HCT116 (cell line): ENCODE measurements around the gene FAM83F. TPM values are rescaled to one million over a fixed set of nuclear protein-coding genes. Genes with fewer than 3 reads are reported as not detected.

Source experiments
- ATAC-seq: fragments of 200-7000 bp; cut with Tn5 transposase; 2 replicates; pipeline ENCODE4 v1.9.1; 2020; ENCODE audit warnings: mild to moderate bottlenecking, moderate library complexity
- BruUV-seq: library from RNA; stranded (reverse); fragments of 400-500 nt; replicated peaks from 2 replicates; lab custom pipeline; 2021; lab: Mats Ljungman, UMichigan
- CTCF ChIA-PET: fragments of 300-600 bp; sonication (Branson Sonifier 250); formaldehyde crosslinking; loops from one replicate; lab custom pipeline; 2021; ENCODE audit warnings: antibody characterized with exemption; lab: Charles Lee
- POLR2A ChIA-PET: fragments of 300-600, 350-600 bp; sonication (Branson Sonifier 250); formaldehyde crosslinking; loops from one replicate; lab custom pipeline; 2021; ENCODE audit warnings: antibody characterized with exemption; lab: Charles Lee
- RAD21 ChIA-PET, 2 experiments: fragments of 300-600 bp; sonication (Branson Sonifier 250); formaldehyde crosslinking; loops; one replicate each; lab custom pipeline; 2023; ENCODE audit warnings: low total read pairs in 2 of 2; ENCODE audit not compliant: uncharacterized antibody in 2 of 2, unreplicated experiment in 2 of 2, low non-redundant PET in 1 of 2; lab: Charles Lee
- DNase-seq: peaks from one replicate; pipeline ENCODE4 v3.0.0-alpha.2; 2010; ENCODE audit warnings: low read depth, low spot score
- H2AFZ ChIP-seq: fragments of 200-600 bp; shearing (Covaris generic), sonication (generic); 2 replicates; pipeline ENCODE4 v1.6.1; 2017; ENCODE audit warnings: low read depth, mixed run types, mixed read lengths, antibody characterized with exemption, low read length; ENCODE audit not compliant: poor library complexity, severe bottlenecking
- H3K27ac ChIP-seq: 2 replicates; pipeline ENCODE4 v1.5.1; 2012; ENCODE audit warnings: low read depth, low read length
- H3K27me3 ChIP-seq: fragments of 200-600 bp; sonication (generic); 2 replicates; pipeline ENCODE4 v1.6.1; 2016; ENCODE audit warnings: mixed run types, low read length, mixed read lengths; ENCODE audit not compliant: insufficient read depth
- H3K36me3 ChIP-seq, 2 experiments: fragments of 200-500 bp in 1 of 2; fragments of 200-600 bp in 1 of 2; sonication (Bioruptor generic) in 1 of 2; sonication (generic) in 1 of 2; 2 replicates each; pipeline versions ENCODE4 v1.5.1 to v1.6.1; 2014 to 2016; ENCODE audit warnings: low read length in 2 of 2, inconsistent platforms in 1 of 2, mixed read lengths in 1 of 2, mixed run types in 1 of 2; ENCODE audit not compliant: insufficient read depth in 2 of 2, control insufficient read depth in 1 of 2
- H3K4me1 ChIP-seq, 2 experiments: fragments of 200-600 bp in 1 of 2; sonication (generic) in 1 of 2; 2 replicates each; pipeline versions ENCODE4 v1.5.1 to v1.6.1; 2012 to 2017; ENCODE audit warnings: low read length in 2 of 2, inconsistent platforms in 1 of 2, mild to moderate bottlenecking in 1 of 2, mixed read lengths in 1 of 2, mixed run types in 1 of 2, moderate library complexity in 1 of 2; ENCODE audit not compliant: insufficient read depth in 2 of 2, control insufficient read depth in 1 of 2
- H3K4me2 ChIP-seq: fragments of 200-600 bp; sonication (generic); 2 replicates; pipeline ENCODE4 v1.6.1; 2017; ENCODE audit warnings: mixed run types, low read length, mixed read lengths
- H3K4me3 ChIP-seq, 2 experiments: fragments of 200-600 bp in 1 of 2; sonication (generic) in 1 of 2; replicated peaks in 1 of 2; 2 replicates each; pipeline ENCODE4 v1.5.1; 2011 to 2016; ENCODE audit warnings: low read length in 2 of 2, control low read depth in 1 of 2, low read depth in 1 of 2, mild to moderate bottlenecking in 1 of 2, mixed read lengths in 1 of 2, mixed run types in 1 of 2
- H3K79me2 ChIP-seq: fragments of 200-600 bp; sonication (generic); 2 replicates; pipeline ENCODE4 v1.6.1; 2017; ENCODE audit warnings: mild to moderate bottlenecking, mixed run types, low read length, moderate library complexity, mixed read lengths; ENCODE audit not compliant: insufficient read depth
- H3K9ac ChIP-seq: fragments of 200-600 bp; sonication (generic); 2 replicates; pipeline ENCODE4 v1.6.1; 2016; ENCODE audit warnings: low read length, mixed read lengths
- H3K9me2 ChIP-seq: fragments of 200-600 bp; sonication (generic), shearing (Covaris generic); 2 replicates; pipeline ENCODE4 v1.6.1; 2017; ENCODE audit warnings: mixed run types, mild to moderate bottlenecking, moderate library complexity; ENCODE audit not compliant: insufficient read depth
- H3K9me3 ChIP-seq, 2 experiments: fragments of 200-500 bp in 1 of 2; fragments of 200-600 bp in 1 of 2; sonication (Bioruptor generic) in 1 of 2; sonication (generic) in 1 of 2; 2 replicates each; pipeline ENCODE4 v1.6.1; 2014 to 2017; ENCODE audit warnings: low read length in 2 of 2, mixed read lengths in 2 of 2, inconsistent platforms in 1 of 2, low read depth in 1 of 2, mild to moderate bottlenecking in 1 of 2, mixed run types in 1 of 2, moderate library complexity in 1 of 2; ENCODE audit not compliant: control insufficient read depth in 1 of 2, insufficient read depth in 1 of 2
- H4K20me1 ChIP-seq: fragments of 200-600 bp; sonication (generic), shearing (Covaris generic); 2 replicates; pipeline ENCODE4 v1.6.1; 2017; ENCODE audit warnings: mixed run types, mild to moderate bottlenecking, moderate library complexity; ENCODE audit not compliant: insufficient read depth
- CBX3 ChIP-seq: IDR thresholded peaks from 2 replicates; pipeline ENCODE4 v1.6.1; 2012; ENCODE audit warnings: low read depth
- EGR1 ChIP-seq: IDR thresholded peaks from 2 replicates; pipeline ENCODE4 v1.6.1; 2012; ENCODE audit warnings: low read depth
- SP1 ChIP-seq: IDR thresholded peaks from 2 replicates; pipeline ENCODE4 v1.6.1; 2012; ENCODE audit warnings: low read depth
- ZFX ChIP-seq: fragments of 450-650 bp; IDR thresholded peaks from 2 replicates; pipeline ENCODE4 v1.6.1; 2017
- ZNF274 ChIP-seq: fragments of 200-500 bp; sonication (Bioruptor generic); IDR thresholded peaks from 2 replicates; pipeline ENCODE4 v1.6.1; 2014; ENCODE audit warnings: mild to moderate bottlenecking, low read depth, low read length, inconsistent platforms
- intact Hi-C: fragments of 100-400 bp; cut with micrococcal nuclease; formaldehyde crosslinking; loops from 2 replicates; pipeline ENCODE4 v1.10.0; 2022
- total RNA-seq: library from RNA; stranded (reverse); gene quantifications from one replicate; pipeline ENCODE4 v1.2.1, GENCODE V29; 2021; ENCODE audit not compliant: unreplicated experiment
- TF ChIP-seq, protein P1 (sequence below): IDR thresholded peaks from 2 replicates; pipeline ENCODE4 v1.6.1; 2011; ENCODE audit warnings: mild to moderate bottlenecking, low read length, moderate library complexity; ENCODE audit not compliant: insufficient replicate concordance; ENCODE audit errors: extremely low read depth
- TF ChIP-seq, protein P2 (sequence below): IDR thresholded peaks from 2 replicates; pipeline ENCODE4 v1.6.1; 2012; ENCODE audit warnings: low read depth

Gene FAM83F
- total RNA-seq, 1 experiment from 2014 or later: 24.5 TPM

DNA sequence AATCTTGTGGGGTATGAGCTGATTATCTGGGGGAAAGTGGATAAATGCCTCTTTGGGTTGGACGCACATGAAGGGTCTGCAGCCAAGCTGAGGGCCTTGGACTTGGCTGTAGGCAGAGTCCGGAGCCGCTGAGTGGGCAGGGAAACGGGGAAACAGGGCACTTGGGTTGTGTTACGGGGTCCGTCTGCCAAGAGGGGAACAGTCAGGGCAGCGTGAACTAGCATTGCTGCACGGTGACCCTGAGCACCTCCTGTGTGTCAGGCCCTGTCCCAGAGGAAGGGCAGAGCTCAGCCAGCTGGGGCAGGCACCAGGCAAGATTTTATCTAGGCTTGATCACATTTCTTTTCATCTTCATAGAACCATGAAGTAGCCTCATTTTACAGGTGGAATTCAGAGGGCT lies 11.9 kb downstream of the FAM83F start:
- H3K36me3 ChIP-seq: no peaks in the 10 kb centered on the region
- intact Hi-C loops: no loop called here
- BruUV-seq: no TSS peak
- H3K9me3 ChIP-seq: no peaks in the 10 kb centered on the region
- no peak for TF ChIP-seq SP1
- no peak for TF ChIP-seq EGR1
- TF ChIP-seq ZNF274: no peak
- TF ChIP-seq, protein P1, sequence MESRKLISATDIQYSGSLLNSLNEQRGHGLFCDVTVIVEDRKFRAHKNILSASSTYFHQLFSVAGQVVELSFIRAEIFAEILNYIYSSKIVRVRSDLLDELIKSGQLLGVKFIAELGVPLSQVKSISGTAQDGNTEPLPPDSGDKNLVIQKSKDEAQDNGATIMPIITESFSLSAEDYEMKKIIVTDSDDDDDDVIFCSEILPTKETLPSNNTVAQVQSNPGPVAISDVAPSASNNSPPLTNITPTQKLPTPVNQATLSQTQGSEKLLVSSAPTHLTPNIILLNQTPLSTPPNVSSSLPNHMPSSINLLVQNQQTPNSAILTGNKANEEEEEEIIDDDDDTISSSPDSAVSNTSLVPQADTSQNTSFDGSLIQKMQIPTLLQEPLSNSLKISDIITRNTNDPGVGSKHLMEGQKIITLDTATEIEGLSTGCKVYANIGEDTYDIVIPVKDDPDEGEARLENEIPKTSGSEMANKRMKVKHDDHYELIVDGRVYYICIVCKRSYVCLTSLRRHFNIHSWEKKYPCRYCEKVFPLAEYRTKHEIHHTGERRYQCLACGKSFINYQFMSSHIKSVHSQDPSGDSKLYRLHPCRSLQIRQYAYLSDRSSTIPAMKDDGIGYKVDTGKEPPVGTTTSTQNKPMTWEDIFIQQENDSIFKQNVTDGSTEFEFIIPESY: no peak
- no peak for TF ChIP-seq ZFX
- TF ChIP-seq, protein P2, sequence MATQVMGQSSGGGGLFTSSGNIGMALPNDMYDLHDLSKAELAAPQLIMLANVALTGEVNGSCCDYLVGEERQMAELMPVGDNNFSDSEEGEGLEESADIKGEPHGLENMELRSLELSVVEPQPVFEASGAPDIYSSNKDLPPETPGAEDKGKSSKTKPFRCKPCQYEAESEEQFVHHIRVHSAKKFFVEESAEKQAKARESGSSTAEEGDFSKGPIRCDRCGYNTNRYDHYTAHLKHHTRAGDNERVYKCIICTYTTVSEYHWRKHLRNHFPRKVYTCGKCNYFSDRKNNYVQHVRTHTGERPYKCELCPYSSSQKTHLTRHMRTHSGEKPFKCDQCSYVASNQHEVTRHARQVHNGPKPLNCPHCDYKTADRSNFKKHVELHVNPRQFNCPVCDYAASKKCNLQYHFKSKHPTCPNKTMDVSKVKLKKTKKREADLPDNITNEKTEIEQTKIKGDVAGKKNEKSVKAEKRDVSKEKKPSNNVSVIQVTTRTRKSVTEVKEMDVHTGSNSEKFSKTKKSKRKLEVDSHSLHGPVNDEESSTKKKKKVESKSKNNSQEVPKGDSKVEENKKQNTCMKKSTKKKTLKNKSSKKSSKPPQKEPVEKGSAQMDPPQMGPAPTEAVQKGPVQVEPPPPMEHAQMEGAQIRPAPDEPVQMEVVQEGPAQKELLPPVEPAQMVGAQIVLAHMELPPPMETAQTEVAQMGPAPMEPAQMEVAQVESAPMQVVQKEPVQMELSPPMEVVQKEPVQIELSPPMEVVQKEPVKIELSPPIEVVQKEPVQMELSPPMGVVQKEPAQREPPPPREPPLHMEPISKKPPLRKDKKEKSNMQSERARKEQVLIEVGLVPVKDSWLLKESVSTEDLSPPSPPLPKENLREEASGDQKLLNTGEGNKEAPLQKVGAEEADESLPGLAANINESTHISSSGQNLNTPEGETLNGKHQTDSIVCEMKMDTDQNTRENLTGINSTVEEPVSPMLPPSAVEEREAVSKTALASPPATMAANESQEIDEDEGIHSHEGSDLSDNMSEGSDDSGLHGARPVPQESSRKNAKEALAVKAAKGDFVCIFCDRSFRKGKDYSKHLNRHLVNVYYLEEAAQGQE: no peak
- no peak for TF ChIP-seq CBX3
- TF ChIP-seq, all 23 proteins: peak for 0
- Histone ChIP-seq H3K4me1 (peaks cover 5 to 6% of the 10 kb centered on the region in 2 experiments; a peak in 2 of 4 replicates), H3K9ac (no peak overlapping the region), H3K4me3 (no peak overlapping the region), H2AFZ (no peak overlapping the region), H4K20me1 (no peaks in the 10 kb centered on the region), H3K27ac (no peak overlapping the region), H3K79me2 (peaks cover 41% of the 10 kb centered on the region), H3K4me2 (no peak overlapping the region), H3K9me2 (no peaks in the 10 kb centered on the region), H3K27me3 (no peaks in the 10 kb centered on the region)
- POLR2A ChIA-PET: interaction anchor here (0.6 kb wide), 1 partner anchor 483 kb away, joined by 3 read pairs; no protein-coding TSS in a partner anchor
- DNase-seq (no peak), ATAC-seq (no peak)
- RAD21 ChIA-PET: no interaction called here
- CTCF ChIA-PET: no interaction called here
